ENCODE data around the gene LYRM1. TPM values are rescaled to one million over a fixed set of nuclear protein-coding genes. Genes with fewer than 3 reads are reported as not detected.

Gene LYRM1
- total and polyA plus RNA-seq, 8 donors, result 28.0 to 36.3 (median 29.6) TPM

- Histone ChIP-seq H3K9me3 (no peaks in the 10 kb centered on the region), H3K4me1 (no peaks in the 10 kb centered on the region), H3K27me3 (no peaks in the 10 kb centered on the region), H3K36me3 (no peaks in the 10 kb centered on the region), H3K4me3 (no peak overlapping the region), H3K27ac (no peak overlapping the region)
- ATAC-seq, result no peak
- no peak for TF ChIP-seq CTCF (IDR thresholded peaks at IDR 0.05)
- intact Hi-C loops (cut with DNase I), result no loop called here
- DNase-seq, result no peak
Observed at GRCh38 chr16:20950294-20950693, 49.7 kb downstream of the LYRM1 start.

- Histone ChIP-seq H3K27ac (no peak overlapping the region), H3K4me1 (no peaks in the 10 kb centered on the region), H3K36me3 (no peaks in the 10 kb centered on the region), H3K27me3 (no peaks in the 10 kb centered on the region), H3K4me3 (no peak overlapping the region), H3K9me3 (no peaks in the 10 kb centered on the region)
- no peak for TF ChIP-seq CTCF (IDR thresholded peaks at IDR 0.05)
- intact Hi-C loops (cut with DNase I), result no loop called here
- DNase-seq (no peak), ATAC-seq (peak; percentile 91)
Observed at GRCh38 chr16:20952139-20952920, 51.8 kb downstream of the LYRM1 start.

- ATAC-seq (no peak), DNase-seq (no peak)
- Histone ChIP-seq H3K36me3 (no peaks in the 10 kb centered on the region), H3K9me3 (no peaks in the 10 kb centered on the region), H3K4me3 (no peak overlapping the region), H3K27ac (no peak overlapping the region), H3K27me3 (no peaks in the 10 kb centered on the region), H3K4me1 (no peaks in the 10 kb centered on the region)
- no peak for TF ChIP-seq CTCF (IDR thresholded peaks at IDR 0.05)
- intact Hi-C loops (cut with DNase I), result no loop called here
Observed at GRCh38 chr16:20954574-20954973, 54.0 kb downstream of the LYRM1 start.

- Histone ChIP-seq H3K4me3 (no peak overlapping the region), H3K9me3 (no peaks in the 10 kb centered on the region), H3K27ac (no peak overlapping the region), H3K36me3 (no peaks in the 10 kb centered on the region), H3K4me1 (no peaks in the 10 kb centered on the region), H3K27me3 (no peaks in the 10 kb centered on the region)
- peak in 1 of 4 donors; percentile 16 for DNase-seq
- no peak for ATAC-seq
- intact Hi-C loops (cut with DNase I), result no loop called here
- no peak for TF ChIP-seq CTCF (IDR thresholded peaks at IDR 0.05)
Observed at GRCh38 chr16:20956319-20956718, 55.7 kb downstream of the LYRM1 start.

- TF ChIP-seq CTCF (IDR thresholded peaks at IDR 0.05), result no peak
- Histone ChIP-seq H3K27me3 (no peaks in the 10 kb centered on the region), H3K9me3 (no peaks in the 10 kb centered on the region), H3K4me3 (no peak overlapping the region), H3K27ac (no peak overlapping the region), H3K36me3 (no peaks in the 10 kb centered on the region), H3K4me1 (no peaks in the 10 kb centered on the region)
- DNase-seq, result no peak
- no peak for ATAC-seq
- intact Hi-C loops (cut with DNase I), result no loop called here
Observed at GRCh38 chr16:20957153-20957552, 56.6 kb downstream of the LYRM1 start.
